Epithelial cell of umbilical artery (primary cell): Measurements from ENCODE around the gene PPP1R9B. TPM values are rescaled to one million over a fixed set of nuclear protein-coding genes. Genes with fewer than 3 reads are reported as not detected.

Source experiments
- total RNA-seq: library from RNA; depleted of rRNA; stranded (reverse); fragments of >200 nt; gene quantifications from 2 replicates; pipeline ENCODE4 v1.2.3, GENCODE V29; 2014

The PPP1R9B gene, protein sequence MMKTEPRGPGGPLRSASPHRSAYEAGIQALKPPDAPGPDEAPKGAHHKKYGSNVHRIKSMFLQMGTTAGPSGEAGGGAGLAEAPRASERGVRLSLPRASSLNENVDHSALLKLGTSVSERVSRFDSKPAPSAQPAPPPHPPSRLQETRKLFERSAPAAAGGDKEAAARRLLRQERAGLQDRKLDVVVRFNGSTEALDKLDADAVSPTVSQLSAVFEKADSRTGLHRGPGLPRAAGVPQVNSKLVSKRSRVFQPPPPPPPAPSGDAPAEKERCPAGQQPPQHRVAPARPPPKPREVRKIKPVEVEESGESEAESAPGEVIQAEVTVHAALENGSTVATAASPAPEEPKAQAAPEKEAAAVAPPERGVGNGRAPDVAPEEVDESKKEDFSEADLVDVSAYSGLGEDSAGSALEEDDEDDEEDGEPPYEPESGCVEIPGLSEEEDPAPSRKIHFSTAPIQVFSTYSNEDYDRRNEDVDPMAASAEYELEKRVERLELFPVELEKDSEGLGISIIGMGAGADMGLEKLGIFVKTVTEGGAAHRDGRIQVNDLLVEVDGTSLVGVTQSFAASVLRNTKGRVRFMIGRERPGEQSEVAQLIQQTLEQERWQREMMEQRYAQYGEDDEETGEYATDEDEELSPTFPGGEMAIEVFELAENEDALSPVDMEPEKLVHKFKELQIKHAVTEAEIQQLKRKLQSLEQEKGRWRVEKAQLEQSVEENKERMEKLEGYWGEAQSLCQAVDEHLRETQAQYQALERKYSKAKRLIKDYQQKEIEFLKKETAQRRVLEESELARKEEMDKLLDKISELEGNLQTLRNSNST
- 26.3 and 47.0 TPM in 2 replicates for total RNA-seq

DNA sequence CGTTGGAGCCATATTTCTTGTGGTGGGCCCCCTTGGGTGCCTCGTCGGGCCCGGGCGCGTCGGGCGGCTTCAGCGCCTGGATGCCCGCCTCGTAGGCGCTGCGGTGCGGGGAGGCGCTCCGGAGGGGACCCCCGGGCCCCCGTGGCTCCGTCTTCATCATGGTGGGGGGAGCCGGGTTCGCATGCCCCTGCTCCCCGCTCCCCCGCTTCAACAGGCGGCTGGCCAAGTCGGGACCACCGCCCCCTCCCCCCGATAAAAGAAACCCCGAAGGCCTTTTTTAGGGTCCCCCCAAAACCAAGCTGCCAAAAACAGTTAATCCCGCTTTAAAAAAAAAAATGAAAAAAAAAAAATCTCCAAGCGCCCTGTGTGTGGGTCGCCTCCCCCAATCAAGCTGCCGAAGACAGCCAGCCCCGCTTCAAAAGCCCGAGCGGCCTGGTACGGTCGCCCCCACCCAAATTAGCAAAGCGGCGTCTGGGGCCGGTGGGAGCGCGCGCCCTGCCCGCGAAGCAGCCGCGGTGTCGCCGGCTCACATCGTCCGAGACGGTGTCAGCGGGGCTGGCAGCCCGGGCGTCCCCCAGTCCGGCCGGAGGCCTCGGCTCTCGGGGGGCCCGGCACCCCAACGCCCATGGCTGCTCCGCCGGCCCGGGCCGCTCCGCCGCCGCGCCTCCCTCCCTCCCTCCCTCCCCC, at the start of gene PPP1R9B:
Gene PPP1R9B, minus strand, starts transcription at position 324 of the 687 bp plus-strand sequence. Its CDS starts 164 bp downstream, at position 160.

DNA sequence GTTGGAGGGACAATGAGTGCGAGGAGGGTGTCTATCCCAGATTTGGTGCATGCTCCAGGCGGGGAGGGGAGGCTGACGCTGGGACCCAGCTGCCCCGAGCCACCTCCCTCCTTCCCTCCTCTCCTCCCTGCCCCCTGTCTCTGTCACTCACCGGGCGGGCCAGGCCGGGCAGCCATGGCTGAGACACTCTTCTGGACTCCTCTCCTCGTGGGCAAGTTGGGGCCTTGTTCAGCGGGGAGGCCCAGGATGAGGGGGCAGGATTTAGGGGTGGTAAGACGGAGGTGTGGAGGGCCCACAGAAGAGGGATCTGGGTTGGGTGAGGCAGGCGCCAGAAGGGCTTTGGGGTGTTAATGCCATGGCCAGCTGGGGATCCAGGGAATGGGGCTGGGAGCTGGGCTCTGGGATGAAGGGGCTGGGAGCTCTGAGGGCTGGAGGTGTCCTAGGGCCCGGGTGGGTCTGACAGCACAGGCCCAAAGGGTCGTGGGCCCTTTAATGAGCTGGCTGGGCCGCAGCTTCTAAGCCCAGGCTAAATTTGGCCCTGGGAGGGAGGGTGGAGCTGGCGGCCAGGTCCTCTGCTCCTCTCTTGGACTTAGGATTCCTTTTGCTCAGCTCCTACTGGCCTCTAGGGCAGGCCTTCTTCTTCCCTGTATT, 15.5 kb upstream of the PPP1R9B start, which contains the start of gene SGCA:
Gene SGCA, plus strand, starts transcription at position 139 of the 651 bp plus-strand sequence. Its CDS starts 36 bp downstream, at position 175.

DNA sequence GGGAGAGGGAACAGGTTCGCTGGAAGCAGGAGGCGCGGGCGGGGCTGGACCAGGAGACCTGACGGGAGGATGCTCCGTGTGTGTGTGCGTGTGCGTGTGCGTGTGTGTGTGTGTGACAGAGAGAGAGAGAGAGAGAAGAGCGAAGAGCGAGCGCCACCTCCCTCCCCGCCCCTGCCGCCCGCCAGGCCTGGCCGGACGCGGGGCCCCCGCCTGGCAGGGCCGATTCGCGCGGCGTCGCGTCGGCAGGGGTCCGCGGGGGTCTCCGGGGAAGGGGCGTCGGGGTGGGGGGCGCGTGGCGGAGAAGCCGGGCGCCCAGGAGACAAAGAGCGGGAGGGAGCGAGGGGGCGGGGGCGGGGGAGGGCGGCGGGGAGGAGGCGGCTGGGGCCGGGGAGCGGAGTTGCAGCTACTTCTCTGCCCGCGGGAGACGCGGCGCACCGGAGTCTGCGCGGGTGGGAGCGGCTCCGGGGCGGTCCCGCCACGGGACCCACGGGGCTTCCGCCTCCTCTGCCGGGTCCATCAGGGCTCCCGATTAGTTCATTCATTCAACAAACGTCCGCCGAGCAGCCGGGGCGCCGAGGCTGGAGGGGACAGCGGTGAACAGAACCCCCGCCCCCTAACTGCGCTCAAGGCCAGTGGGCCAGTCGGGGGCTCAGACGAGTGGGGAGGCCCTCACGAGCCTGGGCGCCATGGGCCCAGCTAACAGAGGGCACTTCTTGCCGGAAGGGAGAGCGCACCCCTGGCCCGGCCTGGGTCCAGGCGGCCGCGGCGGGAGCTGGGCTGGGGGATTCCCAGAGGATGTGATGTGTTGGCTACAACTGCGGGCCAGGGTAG, 20.5 kb downstream of the PPP1R9B start, which contains the start of gene SAMD14:
Gene SAMD14, minus strand, starts transcription at position 433 of the 831 bp plus-strand sequence. CDS start 5,201 bp downstream, outside the sequence.

DNA sequence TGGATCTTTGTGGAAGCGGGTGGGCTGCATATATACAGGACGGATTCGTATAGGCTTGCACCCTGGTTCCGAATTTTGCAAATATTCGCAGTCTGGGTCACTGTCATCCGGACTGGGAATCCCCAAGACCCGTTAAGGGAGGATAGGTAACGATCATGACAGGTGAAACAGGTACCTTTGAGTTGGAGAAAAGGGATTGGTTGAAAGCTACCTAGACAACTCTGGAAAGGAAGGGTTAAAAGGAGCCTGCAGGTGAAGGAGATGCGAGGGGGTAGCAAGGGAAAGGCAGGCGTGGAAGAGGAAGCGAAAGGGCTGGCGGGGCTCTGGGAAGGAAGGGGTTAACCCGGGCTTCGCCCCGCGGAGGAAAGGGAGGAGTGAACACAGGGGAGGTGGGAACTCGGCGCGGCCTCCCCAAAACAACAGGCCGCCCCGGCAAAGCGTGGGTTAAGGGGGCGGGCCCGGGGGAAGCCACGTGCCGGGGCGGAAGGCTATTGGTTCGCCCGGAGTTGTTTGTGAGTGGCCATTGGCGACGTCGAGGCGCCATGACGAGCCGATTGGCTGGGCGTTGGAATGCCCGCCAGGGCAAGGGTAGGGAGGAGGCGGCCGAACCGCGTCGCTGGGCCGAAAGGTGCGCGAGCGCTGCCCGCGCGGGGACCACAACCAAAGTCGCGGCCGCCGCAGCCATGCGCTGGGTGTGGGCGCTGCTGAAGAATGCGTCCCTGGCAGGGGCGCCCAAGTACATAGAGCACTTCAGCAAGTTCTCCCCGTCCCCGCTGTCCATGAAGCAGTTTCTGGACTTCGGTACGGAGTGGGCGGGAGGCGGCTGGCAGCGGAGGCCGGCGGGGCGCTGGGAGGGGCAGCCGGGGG, 55.5 kb downstream of the PPP1R9B start, which contains the start of gene PDK2:
Gene PDK2, plus strand, starts transcription at position 599 of the 867 bp plus-strand sequence. Its CDS starts 85 bp downstream, at position 684.

Other genes with a start within 250 kb of the PPP1R9B start
- not detected in 2 replicates for gene DLX4, start 181.5 kb downstream of the PPP1R9B start, total RNA-seq
- gene DLX3, start 155.5 kb downstream of the PPP1R9B start, total RNA-seq: not detected in 2 replicates
- gene ITGA3, start 94.6 kb downstream of the PPP1R9B start, total RNA-seq: 107 and 153 TPM in 2 replicates
- 7.1 and 7.8 TPM in 2 replicates for gene PDK2, start 55.3 kb downstream of the PPP1R9B start, total RNA-seq
- gene SAMD14, start 20.5 kb downstream of the PPP1R9B start, total RNA-seq: 4.2 and 4.6 TPM in 2 replicates
- not detected in 2 replicates for gene SGCA, start 15.3 kb upstream of the PPP1R9B start, total RNA-seq
- gene COL1A1, start 51.0 kb upstream of the PPP1R9B start, total RNA-seq: 14.6 and 50.0 TPM in 2 replicates
- not detected in 2 replicates for gene TMEM92, start 123.8 kb upstream of the PPP1R9B start, total RNA-seq
- gene XYLT2, start 195.4 kb upstream of the PPP1R9B start, total RNA-seq: 29.6 and 34.8 TPM in 2 replicates
- 79.6 and 101 TPM in 2 replicates for gene MRPL27, start 222.5 kb upstream of the PPP1R9B start, total RNA-seq
- gene EME1, start 222.6 kb upstream of the PPP1R9B start, total RNA-seq: 2.6 and 6.4 TPM in 2 replicates
- gene LRRC59, start 246.8 kb upstream of the PPP1R9B start, total RNA-seq: 196 and 216 TPM in 2 replicates